GM12892 (cell line): ENCODE measurements around the gene TMEM131.

Source experiments
- POLR2A ChIP-seq: IDR thresholded peaks from 2 replicates; pipeline ENCODE4 v1.6.1; 2011; ENCODE audit warnings: low read depth, low read length, control low read depth
- POLR2AphosphoS5 ChIP-seq: IDR thresholded peaks from 2 replicates; pipeline ENCODE4 v1.6.1; 2011; ENCODE audit warnings: low read depth, low read length, control low read depth
- TAF1 ChIP-seq: IDR thresholded peaks from 2 replicates; pipeline ENCODE4 v1.6.1; 2011; ENCODE audit warnings: low read depth, mild to moderate bottlenecking, control low read depth, low read length, borderline replicate concordance

GRCh38 chr2:97906307-97906706 lies 89.4 kb downstream of the TMEM131 start:
- TF ChIP-seq POLR2A (no peak), TAF1 (no peak), POLR2AphosphoS5 (no peak)
